Activated T-helper 1 cell treated with anti-CD3 and anti-CD28 coated beads, Interleukin-12 subunit alpha, Interleukin-12 subunit beta, Interleukin-2, Interleukin-4 antibody, amounts not matched to agents 30 ng/mL and 10 ng/mL and 1 ng/mL, durations not matched to agents 14 hours and 24 hours and 36 hours (primary cell): Measurements from ENCODE around the gene C9orf50. TPM values are rescaled to one million over a fixed set of nuclear protein-coding genes. Genes with fewer than 3 reads are reported as not detected.

Experiments used
- DNase-seq: peaks from one replicate; pipeline ENCODE4 v3.0.0; 2021; ENCODE audit warnings: low spot score
- H3K27ac Mint-ChIP-seq: one replicate; pipeline ENCODE4 v1.8.0; 2021; ENCODE audit warnings: mild to moderate bottlenecking, mixed read lengths
- H3K27me3 Mint-ChIP-seq: one replicate; pipeline ENCODE4 v1.8.0; 2022; ENCODE audit warnings: mild to moderate bottlenecking, moderate library complexity, mixed read lengths; ENCODE audit not compliant: insufficient read depth
- H3K36me3 Mint-ChIP-seq: one replicate; pipeline ENCODE4 v1.8.0; 2021; ENCODE audit warnings: low read depth, mixed read lengths
- H3K4me1 Mint-ChIP-seq: one replicate; pipeline ENCODE4 v1.8.0; 2021; ENCODE audit warnings: low read depth, mixed read lengths
- H3K4me3 Mint-ChIP-seq: one replicate; pipeline ENCODE4 v1.8.0; 2021; ENCODE audit warnings: mild to moderate bottlenecking, moderate library complexity, mixed read lengths
- H3K9me3 Mint-ChIP-seq: one replicate; pipeline ENCODE4 v1.8.0; 2021; ENCODE audit warnings: mixed read lengths
- intact Hi-C: fragments of 100-400 bp; cut with micrococcal nuclease; formaldehyde crosslinking; loops from one replicate; pipeline ENCODE4 v1.15.1; 2024
- total RNA-seq: library from RNA; stranded (reverse); gene quantifications from 2 replicates; pipeline ENCODE4 v1.2.3, GENCODE V29; 2022

C9orf50 gene
- total RNA-seq, 1 donor from 2014 or later: not detected

GRCh38 chr9:129572517-129572916 is 48.4 kb downstream of the C9orf50 start:
- H3K4me3 Mint-ChIP-seq: no peak overlapping the region
- peaks cover 9% of the 10 kb centered on the region for H3K36me3 Mint-ChIP-seq
- peaks cover 49% of the 10 kb centered on the region for H3K4me1 Mint-ChIP-seq
- intact Hi-C loops: no loop called here
- H3K9me3 Mint-ChIP-seq: peaks cover 6% of the 10 kb centered on the region
- peaks cover 15% of the 10 kb centered on the region for H3K27me3 Mint-ChIP-seq
- no peak for DNase-seq
- H3K27ac Mint-ChIP-seq: no peak overlapping the region

GRCh38 chr9:129572052-129572425 is 48.9 kb downstream of the C9orf50 start:
- no peak overlapping the region for H3K27ac Mint-ChIP-seq
- H3K4me1 Mint-ChIP-seq: peaks cover 45% of the 10 kb centered on the region
- peaks cover 6% of the 10 kb centered on the region for H3K9me3 Mint-ChIP-seq
- no peak for DNase-seq
- peaks cover 20% of the 10 kb centered on the region for H3K27me3 Mint-ChIP-seq
- H3K4me3 Mint-ChIP-seq: no peak overlapping the region
- peaks cover 9% of the 10 kb centered on the region for H3K36me3 Mint-ChIP-seq
- intact Hi-C loops: no loop called here

GRCh38 chr9:129571298-129572051 is 49.4 kb downstream of the C9orf50 start:
- no peak for DNase-seq
- Mint-ChIP-seq H3K9me3 (peaks cover 6% of the 10 kb centered on the region), H3K27ac (peak overlapping the region; percentile 61), H3K36me3 (peaks cover 9% of the 10 kb centered on the region), H3K4me1 (peaks cover 43% of the 10 kb centered on the region), H3K4me3 (peak overlapping the region; percentile 10), H3K27me3 (peaks cover 23% of the 10 kb centered on the region)
- intact Hi-C loops: no loop called here

- intact Hi-C loops: no loop called here
- no peak for DNase-seq
- Mint-ChIP-seq H3K9me3 (peaks cover 6% of the 10 kb centered on the region), H3K4me1 (peaks cover 36% of the 10 kb centered on the region), H3K36me3 (peaks cover 6% of the 10 kb centered on the region), H3K27me3 (peaks cover 23% of the 10 kb centered on the region), H3K4me3 (peak overlapping the region; percentile 30), H3K27ac (peak overlapping the region; percentile 61)
Observed at GRCh38 chr9:129570450-129571297, 50.2 kb downstream of the C9orf50 start.

GRCh38 chr9:129569502-129570449 is 51.1 kb downstream of the C9orf50 start:
- Mint-ChIP-seq H3K4me1 (peaks cover 31% of the 10 kb centered on the region), H3K36me3 (peaks cover 6% of the 10 kb centered on the region), H3K27ac (peak overlapping the region; percentile 79), H3K9me3 (peaks cover 6% of the 10 kb centered on the region), H3K4me3 (peak overlapping the region; percentile 81), H3K27me3 (peaks cover 23% of the 10 kb centered on the region)
- intact Hi-C loops: loop anchor here (5.0 kb wide), 1 partner anchor 38 kb away; no protein-coding TSS in a partner anchor
- DNase-seq: no peak

GRCh38 chr9:129568560-129569501 is 52.1 kb downstream of the C9orf50 start:
- Mint-ChIP-seq H3K27me3 (peaks cover 25% of the 10 kb centered on the region), H3K27ac (no peak overlapping the region), H3K36me3 (peaks cover 3% of the 10 kb centered on the region), H3K9me3 (peaks cover 3% of the 10 kb centered on the region), H3K4me1 (peaks cover 31% of the 10 kb centered on the region), H3K4me3 (peak overlapping the region; percentile 81)
- DNase-seq: no peak
- intact Hi-C loops: loop anchor here (5.0 kb wide), 1 partner anchor 38 kb away; no protein-coding TSS in a partner anchor

- no peak for DNase-seq
- intact Hi-C loops: loop anchor here (5.0 kb wide), 1 partner anchor 39 kb away; no protein-coding TSS in a partner anchor
- Mint-ChIP-seq H3K4me3 (peak overlapping the region; percentile 70), H3K36me3 (no peaks in the 10 kb centered on the region), H3K27ac (no peak overlapping the region), H3K4me1 (peaks cover 31% of the 10 kb centered on the region), H3K9me3 (no peaks in the 10 kb centered on the region), H3K27me3 (peaks cover 25% of the 10 kb centered on the region)
Observed at GRCh38 chr9:129567842-129568559, 52.9 kb downstream of the C9orf50 start.

GRCh38 chr9:129567329-129567728 is 53.6 kb downstream of the C9orf50 start:
- Mint-ChIP-seq H3K4me1 (peaks cover 31% of the 10 kb centered on the region), H3K27me3 (peaks cover 25% of the 10 kb centered on the region), H3K36me3 (no peaks in the 10 kb centered on the region), H3K4me3 (no peak overlapping the region), H3K9me3 (no peaks in the 10 kb centered on the region), H3K27ac (peak overlapping the region; percentile 7)
- DNase-seq: no peak
- intact Hi-C loops: loop anchor here (5.0 kb wide), 1 partner anchor 40 kb away; no protein-coding TSS in a partner anchor

- Mint-ChIP-seq H3K36me3 (no peaks in the 10 kb centered on the region), H3K4me1 (peaks cover 28% of the 10 kb centered on the region), H3K27me3 (peaks cover 23% of the 10 kb centered on the region), H3K4me3 (no peak overlapping the region), H3K27ac (no peak overlapping the region), H3K9me3 (no peaks in the 10 kb centered on the region)
- no peak for DNase-seq
- intact Hi-C loops: loop anchor here (5.0 kb wide), 1 partner anchor 41 kb away; no protein-coding TSS in a partner anchor
Observed at GRCh38 chr9:129566563-129567266, 54.2 kb downstream of the C9orf50 start.

GRCh38 chr9:129562917-129563316 is 58.0 kb downstream of the C9orf50 start:
- H3K4me1 Mint-ChIP-seq: peaks cover 2% of the 10 kb centered on the region
- peaks cover 12% of the 10 kb centered on the region for H3K27me3 Mint-ChIP-seq
- H3K4me3 Mint-ChIP-seq: no peak overlapping the region
- no peaks in the 10 kb centered on the region for H3K36me3 Mint-ChIP-seq
- no peaks in the 10 kb centered on the region for H3K9me3 Mint-ChIP-seq
- no peak for DNase-seq
- no peak overlapping the region for H3K27ac Mint-ChIP-seq
- intact Hi-C loops: no loop called here
